SJSA1 (cell line): ENCODE measurements around the gene LCNL1. TPM values are rescaled to one million over a fixed set of nuclear protein-coding genes. Genes with fewer than 3 reads are reported as not detected.

Experiments used
- DNase-seq, 2 experiments: peaks; one replicate each; pipeline ENCODE4 v3.0.0-alpha.2; 2015 to 2020; ENCODE audit warnings: low spot score in 2 of 2, low read depth in 1 of 2
- H3K27ac ChIP-seq: fragments of 250-450 bp; sonication (Bioruptor Pico); 2 replicates; pipeline ENCODE4 v1.5.1; 2020; ENCODE audit warnings: mild to moderate bottlenecking, moderate library complexity
- H3K27me3 ChIP-seq: fragments of 250-450 bp; sonication (Bioruptor Pico); replicated peaks from 2 replicates; pipeline ENCODE4 v1.5.1; 2020; ENCODE audit warnings: mild to moderate bottlenecking, moderate library complexity
- H3K36me3 ChIP-seq: fragments of 250-450 bp; sonication (Bioruptor Pico); 2 replicates; pipeline ENCODE4 v1.5.1; 2020; ENCODE audit warnings: mild to moderate bottlenecking
- H3K4me1 ChIP-seq: fragments of 250-450 bp; sonication (Bioruptor Pico); replicated peaks from 2 replicates; pipeline ENCODE4 v1.6.1; 2021; ENCODE audit warnings: mild to moderate bottlenecking
- H3K4me3 ChIP-seq: fragments of 250-450 bp; sonication (Bioruptor Pico); 2 replicates; pipeline ENCODE4 v1.5.1; 2020; ENCODE audit warnings: mild to moderate bottlenecking
- H3K9me3 ChIP-seq: fragments of 250-450 bp; sonication (Bioruptor Pico); replicated peaks from 2 replicates; pipeline ENCODE4 v1.5.1; 2020; ENCODE audit warnings: mild to moderate bottlenecking
- total RNA-seq: library from RNA; depleted of rRNA; stranded (reverse); fragments of >200 nt; shearing (Covaris generic); gene quantifications from 2 replicates; pipeline ENCODE4 v1.2.3, GENCODE V29; 2014

The LCNL1 gene
- total RNA-seq, 1 experiment from 2014 or later: not detected

DNA sequence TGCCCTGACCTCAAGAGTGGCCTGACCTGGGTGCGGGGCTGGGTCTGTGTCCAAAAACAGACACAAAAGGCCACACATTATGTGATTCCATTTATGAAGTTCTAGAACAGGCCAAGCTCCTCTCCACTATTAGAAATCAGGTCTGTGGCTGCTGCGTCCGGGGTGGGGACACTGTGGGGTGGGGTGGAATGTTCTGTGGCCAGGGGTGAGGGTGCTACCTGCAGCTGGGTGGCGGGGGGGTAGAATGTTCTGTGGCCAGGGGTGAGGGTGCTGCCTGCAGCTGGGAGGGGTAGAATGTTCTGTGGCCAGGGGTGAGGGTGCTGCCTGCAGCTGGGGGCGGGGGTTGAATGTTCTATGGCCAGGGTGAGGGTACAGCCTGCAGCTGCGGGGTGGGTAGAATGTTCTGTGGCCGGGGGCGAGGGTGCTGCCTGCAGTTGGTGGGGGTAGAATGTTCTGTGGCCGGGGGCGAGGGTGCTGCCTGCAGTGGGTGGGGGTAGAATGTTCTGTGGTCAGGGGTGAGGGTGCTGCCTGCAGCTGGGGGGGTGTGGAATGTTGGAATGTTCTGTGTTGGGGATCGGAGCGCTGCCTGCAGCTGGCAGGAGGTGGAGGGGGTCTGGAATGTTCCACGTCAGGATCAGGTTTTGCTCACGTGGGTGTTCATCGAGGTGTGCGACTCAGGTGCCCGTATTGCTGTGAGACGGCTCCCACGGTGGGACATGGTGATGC is 22.4 kb upstream of the LCNL1 start:
- H3K4me3 ChIP-seq: no peak overlapping the region
- no peak for DNase-seq
- H3K36me3 ChIP-seq: no peaks in the 10 kb centered on the region
- H3K9me3 ChIP-seq: no peaks in the 10 kb centered on the region
- no peak overlapping the region for H3K27ac ChIP-seq
- no peaks in the 10 kb centered on the region for H3K27me3 ChIP-seq
- no peaks in the 10 kb centered on the region for H3K4me1 ChIP-seq

DNA sequence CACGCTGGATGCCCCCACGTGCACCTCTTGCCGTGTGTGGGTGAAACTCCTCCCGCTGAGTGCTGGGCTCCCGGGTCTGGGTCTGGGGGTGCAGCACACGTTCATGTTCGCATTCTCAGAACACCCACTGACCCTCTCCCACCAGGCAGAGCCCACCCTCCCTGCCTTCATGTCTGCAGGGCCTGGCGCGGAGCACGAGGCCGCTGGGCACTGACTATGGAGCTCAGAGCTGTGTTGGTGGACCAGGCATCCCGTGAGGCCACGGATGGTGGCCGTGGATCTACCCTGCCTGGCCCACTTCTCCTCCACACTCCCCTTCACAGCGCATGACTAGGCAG is 21.9 kb upstream of the LCNL1 start:
- no peaks in the 10 kb centered on the region for H3K9me3 ChIP-seq
- DNase-seq: no peak
- no peak overlapping the region for H3K4me3 ChIP-seq
- H3K27ac ChIP-seq: no peak overlapping the region
- no peaks in the 10 kb centered on the region for H3K4me1 ChIP-seq
- H3K36me3 ChIP-seq: no peaks in the 10 kb centered on the region
- peaks cover 3% of the 10 kb centered on the region; the same call in 1 of the 2 replicates for H3K27me3 ChIP-seq

DNA sequence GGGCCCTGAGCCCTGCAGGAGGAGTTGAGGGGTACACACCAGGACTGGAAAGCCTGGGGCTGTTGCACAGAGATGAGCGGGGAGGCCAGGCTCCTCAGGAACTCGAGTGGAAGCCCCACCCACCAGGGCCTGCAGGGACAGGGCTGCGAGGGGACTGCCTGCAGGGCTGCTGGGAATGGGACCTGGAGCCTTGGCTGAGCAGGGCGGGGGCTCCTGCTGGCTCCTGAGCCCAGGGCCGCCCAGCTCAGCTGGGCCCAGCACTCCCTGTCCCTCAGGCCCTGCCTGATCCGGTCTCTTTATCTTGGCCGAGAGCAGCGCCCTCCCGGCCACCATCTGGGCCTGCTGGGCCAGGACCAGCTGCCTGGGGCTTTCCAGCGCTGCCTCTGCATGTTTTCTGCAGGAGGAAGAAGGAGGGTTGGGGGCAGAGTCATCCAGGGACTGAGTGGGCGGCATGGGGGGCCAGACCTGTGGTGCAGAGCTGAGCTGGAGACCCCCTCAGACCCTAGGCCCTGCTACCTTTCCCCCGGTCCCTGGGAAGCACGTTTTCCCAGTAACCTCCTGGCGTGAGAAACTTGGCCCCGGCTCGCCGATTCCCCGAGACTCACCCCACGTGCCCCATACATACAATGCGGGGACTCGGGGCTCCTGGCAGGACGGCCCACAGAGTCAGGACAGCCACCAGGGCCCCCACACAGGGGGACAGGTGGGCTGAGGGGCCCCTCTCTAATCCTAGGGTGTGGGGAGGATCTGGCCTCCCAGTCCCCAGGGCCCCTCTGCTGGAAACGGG is 21.3 kb upstream of the LCNL1 start:
- no peaks in the 10 kb centered on the region for H3K4me1 ChIP-seq
- no peaks in the 10 kb centered on the region for H3K36me3 ChIP-seq
- DNase-seq: no peak
- H3K27ac ChIP-seq: no peak overlapping the region
- H3K4me3 ChIP-seq: no peak overlapping the region
- H3K27me3 ChIP-seq: peaks cover 8% of the 10 kb centered on the region
- no peaks in the 10 kb centered on the region for H3K9me3 ChIP-seq

DNA sequence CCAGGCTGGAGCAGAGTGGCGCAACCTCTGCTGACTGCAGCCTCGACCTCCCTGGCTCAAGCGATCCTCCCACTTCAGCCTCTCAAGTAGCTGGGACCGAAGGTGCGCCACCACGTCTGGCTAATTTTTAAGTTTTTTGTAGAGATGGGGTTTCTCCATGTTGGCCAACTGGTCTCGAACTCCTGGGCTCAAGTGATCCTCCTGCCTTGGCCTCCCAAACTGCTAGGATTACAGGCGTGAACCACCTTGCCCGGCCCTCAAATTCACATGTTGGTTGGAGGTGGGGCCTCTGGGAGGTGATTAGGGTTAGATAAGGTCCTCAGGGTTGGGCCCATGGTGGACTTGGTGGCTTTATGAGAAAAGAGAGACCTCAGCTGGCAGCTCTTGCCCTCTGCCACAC is 20.6 kb upstream of the LCNL1 start:
- no peak overlapping the region for H3K27ac ChIP-seq
- no peak overlapping the region for H3K4me3 ChIP-seq
- peaks cover 8% of the 10 kb centered on the region for H3K27me3 ChIP-seq
- no peaks in the 10 kb centered on the region for H3K4me1 ChIP-seq
- DNase-seq: no peak
- no peaks in the 10 kb centered on the region for H3K36me3 ChIP-seq
- H3K9me3 ChIP-seq: no peaks in the 10 kb centered on the region

DNA sequence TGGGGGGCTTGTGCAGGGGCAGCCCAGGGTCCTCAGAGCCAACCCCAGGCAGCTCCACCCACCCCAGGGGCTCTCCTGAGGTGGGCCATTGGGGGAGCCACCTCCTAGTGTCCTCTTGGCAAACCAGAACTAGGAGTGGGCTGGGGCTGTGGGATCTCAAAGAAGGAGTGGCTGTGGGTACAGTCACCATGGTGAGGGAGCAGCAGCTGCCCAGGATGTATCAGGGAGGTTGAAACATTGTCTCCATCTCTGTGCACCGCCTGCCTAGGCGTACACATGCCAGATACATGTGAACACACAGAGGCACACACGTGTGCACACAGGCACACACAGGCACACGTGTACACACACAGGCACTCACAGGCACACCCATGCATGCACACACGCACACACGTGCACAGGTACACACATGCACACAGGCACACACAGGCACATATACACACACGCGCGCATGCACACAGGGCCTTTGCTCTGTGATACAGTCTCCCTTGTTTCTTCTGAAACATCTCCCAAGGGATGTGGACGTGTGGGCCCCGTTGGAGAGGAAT is 20.0 kb upstream of the LCNL1 start:
- H3K27ac ChIP-seq: no peak overlapping the region
- H3K4me1 ChIP-seq: no peaks in the 10 kb centered on the region
- no peaks in the 10 kb centered on the region for H3K36me3 ChIP-seq
- no peak for DNase-seq
- peaks cover 8% of the 10 kb centered on the region for H3K27me3 ChIP-seq
- no peak overlapping the region for H3K4me3 ChIP-seq
- H3K9me3 ChIP-seq: no peaks in the 10 kb centered on the region

DNA sequence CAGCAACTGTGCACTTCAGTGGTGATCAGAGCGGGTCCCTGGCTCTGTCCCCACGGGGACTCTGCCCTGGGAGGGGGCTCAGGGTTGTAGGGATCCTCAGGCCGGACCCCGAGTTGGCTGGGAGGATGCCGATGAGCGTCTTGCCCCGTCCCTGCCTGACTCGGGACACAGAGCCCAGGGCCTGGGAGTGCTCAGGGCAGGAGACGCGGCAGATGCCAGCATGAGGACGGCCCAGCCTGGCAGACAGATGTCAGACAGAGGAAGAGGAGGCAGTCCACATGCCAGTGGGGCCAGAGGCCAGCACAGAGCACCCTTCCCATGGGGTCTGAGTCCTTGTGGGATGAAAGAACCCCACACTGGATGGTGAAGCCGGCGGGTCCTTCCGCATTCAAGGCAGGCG is 19.5 kb upstream of the LCNL1 start:
- Histone ChIP-seq H3K4me3 (no peak overlapping the region), H3K27me3 (peaks cover 8% of the 10 kb centered on the region), H3K36me3 (no peaks in the 10 kb centered on the region), H3K27ac (no peak overlapping the region), H3K9me3 (no peaks in the 10 kb centered on the region), H3K4me1 (no peaks in the 10 kb centered on the region)
- no peak for DNase-seq

DNA sequence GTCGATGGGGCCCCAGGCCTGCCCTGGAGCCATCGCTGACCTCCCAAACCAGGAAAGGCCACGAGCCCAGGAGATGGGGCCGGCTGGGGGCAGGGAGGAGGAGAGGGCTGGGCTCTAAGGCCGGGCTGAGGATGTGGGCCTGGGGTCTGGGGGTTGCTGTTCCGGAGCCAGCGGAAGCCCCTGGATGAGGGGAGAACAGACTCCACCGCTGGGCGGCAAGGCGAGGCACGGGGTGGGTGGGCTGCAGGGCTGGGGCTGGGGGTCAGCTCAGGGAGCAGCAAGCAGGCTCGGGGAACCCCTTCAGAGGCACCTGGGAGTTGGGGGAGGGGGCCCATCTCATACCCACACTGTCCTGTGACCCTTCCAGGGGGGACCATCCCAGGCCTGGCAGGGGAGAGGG is 19.0 kb upstream of the LCNL1 start:
- no peak overlapping the region for H3K4me3 ChIP-seq
- no peak overlapping the region for H3K27ac ChIP-seq
- H3K4me1 ChIP-seq: no peaks in the 10 kb centered on the region
- no peaks in the 10 kb centered on the region for H3K9me3 ChIP-seq
- peaks cover 8% of the 10 kb centered on the region for H3K27me3 ChIP-seq
- no peak for DNase-seq
- no peaks in the 10 kb centered on the region for H3K36me3 ChIP-seq

DNA sequence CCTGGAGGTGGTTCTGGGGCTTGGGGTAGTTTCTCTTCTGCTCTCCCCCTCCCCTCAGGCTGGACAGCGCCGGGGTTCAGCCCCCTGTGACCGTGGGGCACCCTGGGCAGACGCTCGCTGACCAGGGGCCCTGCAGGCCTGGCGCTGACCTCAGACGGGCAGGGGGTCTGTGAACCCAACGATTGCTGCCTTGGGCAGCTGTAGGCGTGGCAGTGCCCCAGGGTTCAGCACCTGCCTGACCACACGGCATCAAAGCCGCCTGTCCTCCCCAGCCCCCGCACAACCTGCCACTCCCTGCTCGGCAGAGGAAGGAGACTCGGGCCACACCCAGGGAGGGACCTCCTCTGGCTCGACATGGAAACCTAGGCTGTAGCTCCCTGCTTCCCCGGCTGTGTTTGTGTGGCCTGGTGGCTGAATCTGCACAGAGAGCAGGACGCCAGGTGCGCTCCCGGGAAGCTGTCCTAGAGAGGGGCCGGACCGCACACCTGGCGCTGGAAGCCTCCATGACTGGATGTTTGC is 18.6 kb upstream of the LCNL1 start:
- no peak overlapping the region for H3K27ac ChIP-seq
- peaks cover 8% of the 10 kb centered on the region for H3K27me3 ChIP-seq
- no peaks in the 10 kb centered on the region for H3K4me1 ChIP-seq
- no peak overlapping the region for H3K4me3 ChIP-seq
- no peaks in the 10 kb centered on the region for H3K9me3 ChIP-seq
- no peaks in the 10 kb centered on the region for H3K36me3 ChIP-seq
- no peak for DNase-seq

DNA sequence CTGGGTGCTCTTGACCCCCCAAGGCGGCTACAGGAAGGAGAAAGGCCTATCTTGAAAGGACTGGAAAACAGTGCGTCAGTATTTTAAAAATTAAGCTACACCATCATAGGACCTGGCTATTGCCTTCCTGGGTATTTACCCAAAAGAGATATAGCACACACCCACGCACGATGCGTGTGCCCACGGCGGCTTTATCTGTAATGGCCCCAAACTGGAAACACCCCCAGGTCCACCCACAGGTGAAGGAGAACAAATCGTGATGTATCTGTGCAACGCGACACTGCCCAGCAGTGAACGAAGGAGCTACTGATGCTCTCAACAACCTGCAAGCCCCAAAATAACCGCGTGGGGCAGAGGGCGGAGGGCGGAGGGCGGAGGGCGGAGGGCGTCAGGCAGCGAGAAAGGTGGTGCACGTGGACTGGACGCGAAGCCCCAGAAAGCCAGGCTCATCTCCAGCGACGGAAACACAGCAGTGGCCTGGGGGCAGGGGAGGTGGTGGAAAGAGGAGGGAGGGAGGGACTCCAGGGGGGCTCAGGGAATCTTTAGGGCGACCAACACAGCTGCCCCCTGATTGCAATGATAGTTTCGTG is 17.9 kb upstream of the LCNL1 start:
- no peak overlapping the region for H3K4me3 ChIP-seq
- H3K27ac ChIP-seq: no peak overlapping the region
- DNase-seq: no peak
- H3K9me3 ChIP-seq: no peaks in the 10 kb centered on the region
- H3K27me3 ChIP-seq: peaks cover 8% of the 10 kb centered on the region
- no peaks in the 10 kb centered on the region for H3K36me3 ChIP-seq
- no peaks in the 10 kb centered on the region for H3K4me1 ChIP-seq

DNA sequence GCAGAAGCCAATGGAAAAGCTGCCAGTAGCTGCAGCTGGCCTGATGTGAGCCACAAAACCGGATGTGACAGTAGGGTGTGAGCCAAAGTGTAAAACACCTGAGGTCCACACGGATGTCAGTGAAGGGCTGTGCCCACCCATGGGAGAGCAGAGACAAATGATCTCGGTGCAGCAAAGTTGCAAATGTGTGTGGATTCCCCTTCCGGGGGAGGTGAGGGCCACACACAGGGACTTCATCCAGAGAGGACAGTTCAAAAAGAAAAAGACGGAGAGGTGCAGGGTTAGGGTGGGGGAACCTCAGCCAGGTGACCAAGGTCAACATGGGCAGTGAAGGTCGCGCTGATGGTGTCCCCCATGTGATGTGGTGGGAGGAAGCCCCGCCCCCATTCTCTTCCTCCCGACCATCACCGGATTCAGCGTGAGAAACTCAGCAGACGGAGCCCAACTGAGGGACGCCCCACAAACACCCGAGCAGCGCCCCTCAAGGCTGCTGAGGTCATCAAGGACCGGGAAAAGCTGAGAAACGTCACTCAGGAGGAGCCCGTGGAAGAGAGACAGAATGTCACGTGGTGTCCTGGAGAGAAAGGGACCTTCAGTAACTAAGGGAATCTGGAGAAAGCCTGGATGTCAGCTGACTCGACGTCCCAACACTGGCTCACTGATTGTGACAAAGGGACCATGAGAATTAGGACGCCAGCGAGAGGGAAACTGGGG is 16.9 kb upstream of the LCNL1 start:
- Histone ChIP-seq H3K4me1 (no peaks in the 10 kb centered on the region), H3K27ac (no peak overlapping the region), H3K36me3 (no peaks in the 10 kb centered on the region), H3K9me3 (no peaks in the 10 kb centered on the region), H3K4me3 (no peak overlapping the region), H3K27me3 (peaks cover 8% of the 10 kb centered on the region)
- no peak for DNase-seq

DNA sequence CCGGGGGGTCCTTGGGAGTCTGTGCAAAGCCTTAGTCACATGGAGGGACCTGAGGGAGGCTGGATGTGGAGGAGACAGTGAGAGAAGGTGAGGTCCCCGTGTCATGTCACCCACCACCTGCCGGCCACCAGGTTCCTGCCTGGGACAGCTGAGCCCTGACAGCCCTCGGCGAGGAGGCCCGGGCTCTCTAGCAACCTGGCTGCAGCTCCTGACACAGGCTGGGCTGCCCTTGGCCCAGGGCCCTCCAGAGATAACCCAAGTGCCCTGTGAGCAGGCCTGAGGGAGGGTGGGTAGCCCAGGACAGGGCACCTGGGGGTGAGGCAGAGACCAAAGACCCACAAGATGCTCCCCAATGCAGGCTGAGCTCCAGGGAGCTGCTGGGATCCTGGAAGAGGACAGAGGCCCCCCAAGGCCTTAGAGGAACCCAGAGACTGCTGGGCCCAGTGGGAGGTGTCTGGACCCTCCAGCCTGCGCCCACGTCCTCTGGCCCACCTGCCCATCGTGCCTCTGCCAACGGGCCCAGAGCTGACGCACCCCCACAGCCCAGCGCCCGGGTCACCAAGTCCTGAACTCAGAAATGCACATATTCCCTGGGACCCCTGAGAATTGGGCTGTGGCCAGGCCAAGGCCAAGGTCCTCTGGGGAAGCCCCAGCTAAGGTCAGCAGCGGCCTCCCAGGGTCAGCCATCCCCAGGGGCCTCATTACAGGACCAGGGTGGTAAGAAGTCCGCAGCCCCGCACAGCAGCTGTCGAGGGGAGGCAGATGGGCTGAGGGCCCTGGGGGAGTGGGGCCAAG is 14.3 kb upstream of the LCNL1 start:
- H3K27me3 ChIP-seq: peaks cover 10% of the 10 kb centered on the region
- no peak for DNase-seq
- no peak overlapping the region for H3K4me3 ChIP-seq
- H3K4me1 ChIP-seq: no peaks in the 10 kb centered on the region
- no peaks in the 10 kb centered on the region for H3K9me3 ChIP-seq
- H3K36me3 ChIP-seq: no peaks in the 10 kb centered on the region
- H3K27ac ChIP-seq: no peak overlapping the region

DNA sequence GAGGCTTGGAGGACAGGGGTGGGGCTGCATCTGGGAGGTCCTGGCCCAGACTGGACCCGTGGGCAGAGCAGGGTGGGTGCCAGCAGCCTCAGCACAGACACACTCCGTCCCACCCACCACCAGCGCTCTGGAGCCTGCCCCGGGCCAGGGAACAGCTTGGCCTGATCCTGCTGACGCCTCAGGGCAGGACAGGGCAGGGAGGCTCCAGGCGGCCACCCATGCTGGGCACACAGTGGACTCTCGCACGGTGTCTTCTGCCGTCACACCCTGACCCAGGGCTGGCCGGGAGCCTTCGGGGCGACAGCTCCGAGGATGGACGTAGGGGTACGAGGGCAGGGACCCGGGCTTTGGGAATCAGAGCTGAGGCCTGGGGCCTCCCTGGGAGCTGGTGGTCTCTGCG is 13.6 kb upstream of the LCNL1 start:
- Histone ChIP-seq H3K36me3 (no peaks in the 10 kb centered on the region), H3K9me3 (no peaks in the 10 kb centered on the region), H3K4me3 (no peak overlapping the region), H3K4me1 (no peaks in the 10 kb centered on the region), H3K27me3 (peaks cover 10% of the 10 kb centered on the region), H3K27ac (no peak overlapping the region)
- DNase-seq: no peak

DNA sequence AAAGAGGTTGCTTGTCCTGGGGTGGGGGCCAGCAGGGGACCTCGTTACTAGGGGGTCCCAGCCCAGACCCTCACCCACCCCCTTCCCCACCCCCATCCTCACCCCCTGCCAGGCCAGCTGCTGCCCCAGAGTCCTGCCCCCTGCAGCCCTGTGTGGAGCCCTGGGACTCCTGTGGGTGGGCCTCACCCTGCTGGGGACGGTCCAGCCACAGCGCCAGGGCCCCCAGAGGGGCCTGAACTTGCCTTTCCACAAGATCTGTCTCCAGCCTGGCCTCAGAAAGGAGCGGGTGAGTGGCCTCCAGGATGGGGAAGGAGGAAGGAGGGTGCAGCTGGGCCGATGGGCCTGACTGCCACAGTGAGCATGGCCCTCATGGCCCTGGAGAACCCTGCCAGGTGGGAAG is 13.0 kb upstream of the LCNL1 start:
- Histone ChIP-seq H3K36me3 (no peaks in the 10 kb centered on the region), H3K9me3 (no peaks in the 10 kb centered on the region), H3K4me1 (no peaks in the 10 kb centered on the region), H3K27ac (no peak overlapping the region), H3K27me3 (peaks cover 10% of the 10 kb centered on the region), H3K4me3 (no peak overlapping the region)
- no peak for DNase-seq
